GM19455 (cell line): ENCODE results near the gene SLIT3.

Experiments
- ATAC-seq: cut with Tn5 transposase; IDR thresholded peaks from one replicate; pipeline ENCODE4 v1.9.1; 2021; ENCODE audit not compliant: unreplicated experiment

SLIT3 gene

DNA sequence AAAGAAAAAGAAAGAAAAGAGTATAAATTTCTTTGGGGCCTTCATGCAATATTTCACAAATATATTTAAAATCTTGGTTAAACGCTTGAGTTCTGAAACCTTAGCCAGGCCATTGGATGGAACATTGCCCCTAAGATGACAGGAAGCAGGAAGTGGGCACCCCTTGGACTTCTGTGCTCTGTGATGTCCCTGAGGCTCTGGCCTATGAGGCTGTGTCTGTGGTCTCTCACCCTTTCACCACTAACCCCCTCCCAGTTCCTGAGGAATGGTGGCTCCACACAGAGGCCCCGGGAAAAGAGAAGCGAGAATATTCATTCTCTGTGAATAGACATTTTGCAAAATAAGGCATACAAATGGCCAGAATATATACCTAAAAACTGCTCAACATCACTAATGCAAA is 401.3 kb downstream of the SLIT3 start:
- ATAC-seq, result no peak

DNA sequence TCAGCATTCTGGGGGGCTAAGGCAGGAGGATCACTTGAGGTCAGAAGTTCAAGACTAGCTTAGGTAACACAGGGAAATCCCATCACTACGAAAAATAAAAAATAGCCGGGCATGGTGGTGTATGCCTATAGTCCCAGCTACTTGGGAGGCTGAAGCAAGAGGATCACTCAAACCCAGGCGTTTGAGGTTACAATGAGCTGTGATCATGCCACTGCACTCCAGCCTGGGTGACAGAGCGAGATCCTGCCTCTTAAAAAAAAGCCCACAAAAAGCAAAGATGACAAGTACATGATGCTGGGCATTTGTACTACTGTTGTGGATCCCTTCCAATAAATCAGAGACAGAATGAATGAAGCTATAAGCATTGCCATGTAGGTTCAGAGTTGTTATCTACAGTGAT is 401.7 kb downstream of the SLIT3 start:
- no peak for ATAC-seq

DNA sequence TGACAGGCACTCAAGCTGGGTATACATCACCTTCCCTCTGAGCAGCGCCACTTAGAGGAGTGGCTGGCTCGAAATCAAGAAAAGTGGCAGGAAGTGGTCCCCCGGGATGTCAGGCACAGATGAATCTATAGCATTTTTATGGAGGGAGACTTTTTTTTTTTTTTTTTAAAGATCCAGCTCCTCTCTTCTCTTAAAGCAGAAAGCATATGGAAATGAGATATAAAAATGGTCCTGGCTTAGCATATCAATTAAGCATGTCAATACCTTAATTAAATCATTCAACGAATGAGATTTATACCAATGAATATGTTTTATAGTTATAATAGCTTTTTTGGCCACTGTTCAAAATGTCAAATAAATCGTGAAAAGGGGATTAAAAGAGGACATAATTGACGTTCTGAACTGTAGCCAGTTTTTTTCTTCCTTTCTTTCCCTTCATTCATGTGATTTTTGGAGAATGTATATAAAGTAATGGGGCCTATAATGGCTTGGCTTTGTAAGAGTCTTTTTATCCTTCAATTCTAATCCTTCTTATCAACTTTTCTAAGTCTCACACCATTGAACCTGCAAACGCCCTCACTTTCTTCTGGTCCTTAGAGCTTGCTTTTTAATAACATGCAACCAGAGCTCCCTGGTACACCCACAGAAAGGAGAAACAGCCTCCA is 402.6 kb downstream of the SLIT3 start:
- no peak for ATAC-seq

DNA sequence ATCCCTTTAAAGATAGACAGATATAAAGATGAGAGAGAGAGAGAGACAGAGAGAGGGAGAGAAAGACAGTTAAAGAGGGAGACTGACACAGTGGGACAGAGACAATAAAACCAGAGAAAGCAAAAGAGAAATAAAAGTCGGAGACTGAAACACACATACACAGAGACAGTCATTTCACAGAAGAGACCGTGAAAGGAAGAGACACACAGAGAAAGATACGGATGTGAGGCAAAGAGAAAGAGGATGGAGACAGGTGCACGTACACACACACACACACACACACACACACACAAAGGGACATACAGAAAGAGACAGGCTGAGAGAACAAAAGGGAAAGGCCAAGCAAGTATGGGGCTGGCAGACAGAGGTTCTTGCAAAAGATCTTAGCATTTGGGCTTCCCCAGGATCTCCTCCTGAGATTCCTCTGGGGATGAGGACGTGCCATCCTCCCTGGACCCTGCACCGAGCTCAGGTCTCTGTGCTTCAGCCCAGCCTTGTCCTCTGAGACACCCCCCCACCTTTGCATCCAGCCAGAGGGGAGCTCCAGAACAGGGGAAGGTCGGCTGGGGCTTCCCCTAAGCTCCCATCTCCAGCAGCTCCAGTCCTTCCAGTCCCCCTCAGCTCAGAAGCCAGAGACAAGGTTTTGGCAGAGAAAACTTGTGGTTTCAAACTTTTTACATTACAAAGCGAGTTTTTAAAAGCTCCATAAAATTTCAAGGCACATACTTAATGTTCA is 403.4 kb downstream of the SLIT3 start:
- no peak for ATAC-seq

- no peak for ATAC-seq
Observed at GRCh38 chr5:168895295-168896071, 405.5 kb downstream of the SLIT3 start.

DNA sequence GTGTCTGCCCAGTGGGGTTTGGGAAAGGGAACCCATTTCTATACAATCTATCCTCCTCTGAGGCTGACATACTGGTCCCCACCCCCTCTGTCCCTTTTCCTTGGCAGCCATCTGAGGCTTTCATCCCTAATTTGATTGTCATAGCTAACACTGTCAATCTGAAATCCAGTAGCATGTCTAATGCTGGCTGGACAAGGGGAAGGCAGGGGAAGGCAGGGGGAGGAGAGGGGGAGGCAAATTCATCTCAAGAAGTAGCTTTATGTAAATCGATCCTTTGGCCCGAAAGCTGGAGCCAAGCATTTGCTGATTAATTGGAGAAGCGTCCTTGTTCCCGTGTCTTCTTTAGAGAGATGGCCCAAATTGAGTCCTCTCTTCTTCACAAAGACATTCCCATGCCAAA is 407.7 kb downstream of the SLIT3 start:
- no peak for ATAC-seq

- ATAC-seq, result no peak
Observed at GRCh38 chr5:168892618-168893186, 408.2 kb downstream of the SLIT3 start.

- no peak for ATAC-seq
Observed at GRCh38 chr5:168890816-168891812, 409.8 kb downstream of the SLIT3 start.

GRCh38 chr5:168889039-168889438 is 411.9 kb downstream of the SLIT3 start:
- ATAC-seq, result no peak

GRCh38 chr5:168887931-168888330 is 413.0 kb downstream of the SLIT3 start:
- ATAC-seq, result no peak

DNA sequence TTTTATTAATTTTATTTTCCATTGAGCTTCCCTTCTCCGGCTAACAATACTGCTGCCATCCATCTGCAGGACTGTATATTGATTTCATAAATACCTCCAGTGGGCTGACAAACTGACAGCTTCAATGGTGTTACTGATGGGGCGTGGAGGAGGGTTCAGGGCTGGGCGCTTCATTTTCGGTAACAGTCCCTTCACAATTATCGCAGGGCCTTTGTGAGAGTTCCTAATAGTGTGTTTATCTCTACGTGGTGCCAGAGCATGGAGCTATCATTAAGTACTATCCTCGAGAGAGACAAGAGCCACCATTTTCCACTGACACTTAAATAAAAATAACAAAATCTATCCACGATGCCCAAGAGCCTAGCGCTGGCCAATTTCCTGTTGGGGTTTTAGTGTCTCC is 414.8 kb downstream of the SLIT3 start:
- ATAC-seq, result no peak

DNA sequence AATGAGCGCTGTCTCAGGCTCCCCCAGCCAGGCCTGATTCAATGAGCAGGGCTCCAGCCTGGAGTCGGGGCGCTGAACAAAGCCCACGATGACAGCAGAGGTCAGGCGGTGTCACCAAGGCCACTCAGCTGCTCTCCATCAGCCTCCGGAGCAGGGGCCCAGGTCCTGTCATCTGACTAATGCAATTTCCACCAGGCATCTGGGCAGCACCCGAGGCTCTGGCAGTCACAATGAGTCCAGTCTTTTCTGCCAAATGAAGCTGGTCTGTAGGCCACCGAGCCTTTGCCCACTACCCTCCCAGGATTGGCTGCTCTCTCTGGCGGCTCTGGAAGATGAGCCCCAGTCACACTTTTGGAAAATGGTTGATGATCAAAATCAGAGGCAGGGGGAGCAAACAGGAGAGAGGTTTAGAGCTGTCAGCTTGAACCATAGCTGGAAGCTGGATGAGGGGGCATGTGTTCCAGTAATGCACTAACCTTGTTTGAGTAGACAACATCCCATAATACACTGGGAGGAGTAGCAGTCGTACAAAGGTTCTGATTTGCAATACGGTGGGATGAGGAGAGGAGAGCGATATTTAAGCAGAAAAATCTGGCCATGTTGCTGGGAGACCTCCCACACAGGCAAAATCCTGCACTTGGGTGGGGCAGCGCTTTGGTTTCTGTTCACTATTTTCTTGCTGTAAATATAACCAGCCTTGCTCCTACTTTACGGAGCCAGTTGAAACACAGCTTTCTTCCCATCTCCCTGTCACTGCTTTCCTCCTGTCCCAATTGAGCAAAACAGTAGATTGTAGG is 415.4 kb downstream of the SLIT3 start:
- ATAC-seq, result no peak

DNA sequence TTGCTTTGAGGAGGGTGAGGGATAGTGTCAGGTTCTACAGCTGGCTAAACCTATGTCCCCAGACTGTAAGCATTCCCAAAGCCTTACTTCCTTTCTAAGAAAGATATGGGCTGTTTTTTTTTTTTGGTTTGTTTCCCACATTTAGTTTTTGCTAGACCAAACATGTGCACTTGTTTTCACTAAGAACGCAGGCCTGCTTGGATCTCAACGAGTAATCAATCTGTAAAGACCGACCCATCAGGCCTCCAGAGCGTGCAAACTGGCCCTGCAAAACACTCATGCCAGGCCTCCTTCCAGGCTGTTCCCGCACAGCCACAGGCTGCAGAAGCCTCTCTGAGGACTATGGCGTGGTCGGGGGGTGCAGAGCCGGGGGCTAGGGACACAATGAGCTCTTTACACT is 416.9 kb downstream of the SLIT3 start:
- no peak for ATAC-seq

DNA sequence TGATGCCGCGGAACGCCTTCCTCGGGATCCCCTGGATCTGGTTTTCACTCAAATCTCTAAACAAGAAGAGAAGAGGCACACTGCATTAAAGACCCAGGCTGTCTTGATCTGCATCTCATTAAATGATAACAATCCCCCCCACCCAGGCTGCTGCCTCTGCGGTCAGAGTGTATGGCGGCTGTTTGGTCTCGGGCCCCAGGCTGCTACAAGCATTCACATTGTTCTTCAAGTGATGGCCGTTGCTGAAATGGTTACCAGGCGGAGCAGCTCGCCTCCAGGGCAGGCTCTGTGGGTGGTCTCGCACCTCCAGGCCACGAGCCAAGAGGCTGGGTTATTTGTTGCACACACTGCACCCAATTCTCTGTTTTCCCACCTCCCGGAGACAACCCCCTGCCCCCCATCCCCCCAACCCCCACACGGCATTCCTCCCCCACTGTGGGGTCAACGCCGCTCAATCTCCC is 417.6 kb downstream of the SLIT3 start:
- ATAC-seq, result no peak

DNA sequence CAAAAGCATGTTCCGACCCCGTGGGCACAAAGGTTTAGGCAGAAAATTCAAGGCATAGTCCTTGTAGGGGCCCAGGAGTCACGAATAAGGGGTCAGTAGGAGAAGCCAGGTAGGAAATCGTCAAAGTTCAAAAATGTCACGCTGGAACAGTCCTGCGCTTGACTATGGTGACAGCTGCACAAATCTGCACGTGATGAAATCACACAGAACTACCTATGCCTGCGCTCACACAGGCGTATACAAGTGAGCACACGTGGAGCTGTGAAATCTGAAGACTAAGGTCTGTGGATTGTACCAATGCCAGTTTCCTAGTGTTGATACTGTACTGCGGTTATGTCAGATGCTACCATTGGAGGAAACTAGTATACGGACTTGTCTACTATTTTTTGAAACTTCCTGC is 418.7 kb downstream of the SLIT3 start:
- ATAC-seq, result no peak

- no peak for ATAC-seq
Observed at GRCh38 chr5:168881427-168882149, 419.4 kb downstream of the SLIT3 start.

GRCh38 chr5:168879929-168880328 is 421.0 kb downstream of the SLIT3 start:
- ATAC-seq, result peak; percentile 83

GRCh38 chr5:168879331-168879730 is 421.6 kb downstream of the SLIT3 start:
- ATAC-seq, result peak; percentile 31
